ENCODE results near the gene BST2.
"Not testable (repeated sequence)": the region's sequence is repeated elsewhere in the genome, so short reads cannot be mapped to it uniquely, and the experiment has no call there.

Gene BST2

DNA sequence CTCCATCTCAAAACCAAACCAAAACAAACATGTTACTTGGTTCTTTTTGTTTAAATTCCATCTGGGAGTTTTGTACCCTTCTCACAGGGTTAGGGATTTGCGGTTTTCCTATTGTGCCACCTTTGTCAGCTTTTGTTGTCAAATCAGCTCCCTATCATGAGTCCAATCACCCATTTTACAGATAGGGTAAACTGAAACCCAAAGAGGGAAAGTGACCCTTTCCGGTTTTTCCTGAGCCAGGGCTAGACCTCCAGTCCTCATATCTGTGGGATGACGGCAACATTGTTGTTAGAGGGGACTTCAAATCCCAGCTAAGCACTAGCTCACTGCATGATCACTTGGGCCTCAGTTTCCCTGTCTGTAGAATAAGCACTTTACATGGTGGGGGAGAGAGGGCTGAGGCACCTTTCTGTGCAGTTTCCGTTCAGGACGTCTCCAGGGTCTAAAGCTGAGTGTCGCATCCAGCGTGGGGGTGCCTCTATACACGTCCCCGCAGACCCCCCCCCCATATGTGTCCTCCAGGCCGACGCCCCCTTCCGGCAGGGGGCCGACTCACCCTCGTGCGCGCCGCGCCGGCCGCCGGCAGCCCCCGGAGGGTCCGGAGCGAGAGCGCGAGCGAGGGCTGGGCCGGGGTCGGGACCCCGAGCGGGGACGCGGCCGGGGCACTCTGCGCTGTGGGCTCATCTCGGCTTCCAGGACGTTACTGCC, 15.3 kb downstream of the BST2 start:
- DNase-seq (ENCODE audit: low spot score) = no peak

- DNase-seq (ENCODE audit: low spot score) = no peak
Observed at GRCh38 chr19:17389288-17389687, 16.1 kb downstream of the BST2 start.

- DNase-seq (ENCODE audit: low spot score) = peak; percentile 72
Observed at GRCh38 chr19:17385878-17386611, 19.4 kb downstream of the BST2 start.

DNA sequence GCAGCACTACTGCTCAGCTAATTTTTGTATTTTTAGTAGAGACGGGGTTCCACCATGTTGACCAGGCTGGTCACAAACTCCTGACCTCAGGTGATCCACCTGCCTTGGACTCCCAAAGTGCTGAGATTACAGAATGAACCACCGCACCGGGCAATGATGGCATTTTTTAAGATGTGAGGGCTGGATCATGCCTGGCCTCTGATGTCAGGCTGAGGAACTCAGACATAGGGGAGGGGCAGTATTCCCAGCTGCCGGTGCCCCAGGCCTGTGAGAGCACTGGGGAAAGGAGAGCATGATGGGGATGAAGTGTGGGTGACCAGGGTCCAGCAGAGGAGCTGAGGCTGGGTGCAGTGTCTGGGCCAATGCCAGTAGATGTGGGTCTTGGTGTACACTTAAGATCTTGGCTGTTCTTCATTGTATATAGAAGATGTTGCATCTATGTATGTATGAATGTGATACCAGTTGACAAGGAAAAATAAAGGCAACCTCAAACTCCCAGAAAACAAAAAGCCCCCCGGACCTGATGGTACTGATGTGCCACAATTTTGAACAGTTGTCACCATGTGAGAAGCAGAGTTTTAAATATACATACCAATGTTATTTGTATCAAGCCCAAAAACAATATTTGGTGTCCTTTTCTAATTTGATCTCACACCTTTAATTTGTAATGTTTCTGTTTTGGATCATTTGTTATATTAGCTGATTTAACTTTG, 24.8 kb downstream of the BST2 start:
- no peak for DNase-seq (ENCODE audit: low spot score)

DNA sequence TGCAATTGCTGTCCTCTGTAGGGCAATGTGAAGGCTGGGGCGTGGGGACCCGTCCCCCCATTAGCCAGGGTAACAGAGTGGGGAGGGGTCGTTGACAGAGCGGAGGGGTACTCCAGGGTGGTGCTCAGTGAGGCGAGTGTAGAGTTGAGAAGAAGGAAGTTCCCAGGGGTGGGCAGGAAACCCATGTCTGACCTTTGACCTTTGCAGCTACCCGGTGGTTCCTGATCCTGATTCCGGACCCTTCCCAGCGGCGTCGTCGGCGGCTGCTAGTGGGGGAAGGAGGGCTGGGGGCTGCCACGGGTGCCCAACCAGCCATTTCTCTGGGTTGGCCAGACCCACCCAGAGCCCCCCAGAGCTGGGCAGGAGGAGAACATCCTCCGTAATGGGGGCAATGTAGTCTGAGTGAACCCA, 26.2 kb downstream of the BST2 start:
- no peak for DNase-seq (ENCODE audit: low spot score)

- no peak for DNase-seq (ENCODE audit: low spot score)
Observed at GRCh38 chr19:17378271-17378670, 27.2 kb downstream of the BST2 start.

GRCh38 chr19:17376935-17377600, 28.4 kb downstream of the BST2 start, which contains the start of gene PLVAP:
Gene PLVAP, minus strand, starts transcription at chr19:17377342. Its CDS starts 54 bp downstream, at chr19:17377288.
- no peak for DNase-seq (ENCODE audit: low spot score)

DNA sequence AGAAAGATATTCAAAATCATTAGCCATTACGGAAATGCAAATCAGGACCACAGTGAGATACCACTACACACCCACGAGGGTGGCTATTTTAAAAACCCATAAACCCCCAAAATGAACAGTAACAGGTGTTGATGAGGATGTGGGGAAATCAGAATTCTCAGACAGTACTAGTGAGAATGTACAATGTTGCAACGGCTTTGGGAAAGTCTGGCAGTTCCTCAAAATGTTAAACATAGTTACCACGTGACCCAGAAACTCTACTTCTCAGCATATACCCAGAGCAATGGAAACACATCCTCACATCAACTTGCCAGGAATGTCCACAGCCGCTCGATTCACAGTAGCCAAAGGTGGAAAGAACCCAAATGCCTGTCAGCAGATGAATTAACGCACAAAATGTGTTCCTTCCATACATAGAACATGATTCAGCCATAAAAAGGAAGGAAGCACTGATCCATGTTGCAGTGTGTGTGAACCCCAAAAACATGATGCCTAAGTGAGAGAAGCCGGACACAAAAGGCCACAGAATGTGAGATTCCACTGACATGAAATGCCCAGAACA, 35.3 kb downstream of the BST2 start:
- DNase-seq (ENCODE audit: low spot score) = no peak

- no peak for DNase-seq (ENCODE audit: low spot score)
Observed at GRCh38 chr19:17365361-17365760, 40.1 kb downstream of the BST2 start.

- DNase-seq (ENCODE audit: low spot score) = not testable (repeated sequence)
Observed at GRCh38 chr19:17363852-17364605, 41.4 kb downstream of the BST2 start.

GRCh38 chr19:17359905-17360800, 45.3 kb downstream of the BST2 start:
- no peak for DNase-seq (ENCODE audit: low spot score)

GRCh38 chr19:17358395-17358794, 47.0 kb downstream of the BST2 start:
- DNase-seq (ENCODE audit: low spot score) = no peak

DNA sequence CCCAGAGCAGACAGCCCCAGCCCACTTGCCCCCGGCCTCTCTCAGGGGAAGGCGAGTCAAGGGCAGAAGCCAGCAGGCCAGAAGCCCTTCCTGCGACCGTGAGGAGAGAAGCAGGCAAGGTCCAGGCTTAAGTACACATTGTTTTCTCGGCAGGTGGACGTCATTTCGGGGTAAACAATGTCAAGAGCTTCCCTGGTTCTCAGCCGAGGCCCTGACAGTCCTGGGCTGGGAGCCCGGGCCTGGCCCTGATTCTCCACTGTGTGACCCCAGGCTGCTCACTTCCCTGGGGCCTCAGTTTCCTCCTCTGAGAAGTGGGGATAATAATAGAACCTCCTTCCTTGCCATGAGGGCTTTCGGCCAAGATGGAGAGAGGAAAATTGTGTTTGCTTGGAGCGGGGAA, 47.7 kb downstream of the BST2 start:
- no peak for DNase-seq (ENCODE audit: low spot score)

DNA sequence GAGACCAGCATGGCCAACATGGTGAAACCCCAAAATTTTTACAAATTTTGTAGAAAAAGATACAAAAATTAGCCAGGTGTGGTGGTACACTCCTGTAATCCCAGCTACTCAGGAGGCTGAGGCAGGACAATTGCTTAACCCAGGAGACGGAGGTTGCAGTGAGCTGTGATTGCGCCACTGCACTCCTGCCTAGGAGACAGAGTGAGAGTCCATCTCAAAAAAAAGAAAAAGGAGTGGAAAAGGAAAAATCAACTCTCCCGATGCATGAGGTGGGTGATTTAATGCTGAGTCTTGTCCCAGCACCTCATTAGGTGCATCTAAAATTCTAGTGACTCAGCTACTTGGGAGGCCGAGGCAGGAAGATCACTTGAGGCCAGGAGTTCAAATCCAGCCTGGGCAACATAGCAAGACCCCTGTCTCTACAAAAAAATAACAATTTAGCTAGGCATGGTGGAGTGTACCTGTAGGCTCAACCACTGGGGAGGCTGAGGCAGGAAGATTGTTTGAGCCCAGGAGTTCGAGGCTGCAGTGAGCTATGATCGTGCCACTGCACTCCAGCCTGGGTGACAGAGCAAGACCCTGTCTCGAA, 48.3 kb downstream of the BST2 start:
- DNase-seq (ENCODE audit: low spot score) = no peak

DNA sequence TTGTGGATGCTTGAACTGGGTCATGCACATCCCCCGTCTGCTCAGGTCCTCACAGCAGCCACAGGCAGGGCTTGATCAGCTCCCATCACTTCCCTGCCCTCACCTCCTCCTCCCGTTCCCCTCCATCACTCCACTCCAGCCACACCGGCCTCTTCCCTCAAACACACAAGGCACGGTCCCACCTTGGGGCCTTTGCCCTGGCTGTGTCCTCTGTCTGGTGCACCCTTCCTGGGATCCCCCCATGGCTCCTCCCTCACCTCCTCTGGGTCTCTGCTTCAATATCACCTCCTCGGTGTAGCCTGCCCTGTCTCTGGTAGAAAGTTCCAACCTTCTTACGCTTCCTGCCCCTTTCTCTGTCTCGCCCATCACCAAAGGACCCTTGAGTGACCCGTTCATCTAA, 52.0 kb downstream of the BST2 start:
- DNase-seq (ENCODE audit: low spot score) = no peak

Data from HuH-7 (cell line).